ENCODE measurements around the gene ZNF197.

DNA sequence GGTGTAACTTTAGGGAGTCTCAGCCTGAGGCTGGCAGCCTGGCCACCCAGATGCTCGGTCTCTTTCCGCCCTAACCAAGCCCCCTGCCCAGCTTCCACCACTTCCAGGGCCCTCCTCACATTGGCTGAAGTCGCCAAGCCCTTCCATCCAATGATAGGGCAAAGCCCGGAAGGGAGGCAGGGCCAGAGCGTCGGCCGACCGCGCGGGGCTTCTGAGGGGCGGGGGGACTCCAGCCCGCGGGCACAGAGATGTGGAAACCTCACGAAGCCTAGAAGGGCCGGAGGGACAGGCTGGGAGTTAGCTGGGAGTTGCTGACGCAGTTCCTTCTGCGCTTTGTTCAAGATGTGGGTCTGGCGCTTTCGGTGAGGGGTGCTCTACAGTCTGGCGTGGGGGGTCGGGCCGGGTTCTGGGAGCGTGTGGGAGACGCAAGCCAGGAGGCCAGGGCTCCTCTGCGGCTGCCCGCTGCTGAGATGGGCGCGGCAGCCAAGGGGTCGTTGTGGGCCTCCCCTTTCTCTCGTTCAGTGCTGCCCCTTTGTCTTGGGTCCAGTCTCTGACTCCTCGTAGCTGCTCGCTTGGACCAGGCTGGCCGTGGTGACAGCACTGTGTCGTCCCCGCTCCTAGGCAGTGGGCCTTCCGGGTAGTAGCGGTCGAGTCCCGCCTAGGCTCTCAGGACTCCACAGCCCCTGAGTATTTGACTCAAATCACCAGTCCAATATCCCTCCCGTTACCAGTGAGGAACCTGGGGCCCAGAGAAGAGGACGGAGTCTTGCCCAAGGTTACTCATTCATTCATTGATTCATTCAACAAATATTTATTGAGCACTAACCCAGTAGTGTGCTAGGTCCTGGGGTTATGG lies 40.0 kb upstream of the ZNF197 start, which contains the start of gene ZNF660:
- TF ChIP-seq, protein P1, sequence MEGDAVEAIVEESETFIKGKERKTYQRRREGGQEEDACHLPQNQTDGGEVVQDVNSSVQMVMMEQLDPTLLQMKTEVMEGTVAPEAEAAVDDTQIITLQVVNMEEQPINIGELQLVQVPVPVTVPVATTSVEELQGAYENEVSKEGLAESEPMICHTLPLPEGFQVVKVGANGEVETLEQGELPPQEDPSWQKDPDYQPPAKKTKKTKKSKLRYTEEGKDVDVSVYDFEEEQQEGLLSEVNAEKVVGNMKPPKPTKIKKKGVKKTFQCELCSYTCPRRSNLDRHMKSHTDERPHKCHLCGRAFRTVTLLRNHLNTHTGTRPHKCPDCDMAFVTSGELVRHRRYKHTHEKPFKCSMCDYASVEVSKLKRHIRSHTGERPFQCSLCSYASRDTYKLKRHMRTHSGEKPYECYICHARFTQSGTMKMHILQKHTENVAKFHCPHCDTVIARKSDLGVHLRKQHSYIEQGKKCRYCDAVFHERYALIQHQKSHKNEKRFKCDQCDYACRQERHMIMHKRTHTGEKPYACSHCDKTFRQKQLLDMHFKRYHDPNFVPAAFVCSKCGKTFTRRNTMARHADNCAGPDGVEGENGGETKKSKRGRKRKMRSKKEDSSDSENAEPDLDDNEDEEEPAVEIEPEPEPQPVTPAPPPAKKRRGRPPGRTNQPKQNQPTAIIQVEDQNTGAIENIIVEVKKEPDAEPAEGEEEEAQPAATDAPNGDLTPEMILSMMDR (conservative IDR thresholded peaks at IDR 0.05; ENCODE audit: low read depth, low read length), result no peak
- TF ChIP-seq EZH2 (IDR thresholded peaks at IDR 0.05; ENCODE audit: borderline replicate concordance, low read depth, low read length, poor library complexity, severe bottlenecking), result no peak

Measured in A673 (cell line).